H9 (cell line): ENCODE measurements around the gene PRPF40B. TPM values are rescaled to one million over a fixed set of nuclear protein-coding genes. Genes with fewer than 3 reads are reported as not detected.
A peak's percentile ranks its signal among the peaks of the same experiment; 100 is the strongest.

Source experiments
- DNase-seq: peaks from one replicate; pipeline ENCODE4 v3.0.0-alpha.2; 2017
- H2AFZ ChIP-seq: one replicate; pipeline ENCODE4 v1.6.1; 2013; ENCODE audit warnings: mild to moderate bottlenecking, low read length, control low read depth, moderate library complexity
- H2AK5ac ChIP-seq: 2 replicates; pipeline ENCODE4 v1.6.1; 2013; ENCODE audit warnings: low read length, control low read depth, mixed read lengths; ENCODE audit not compliant: insufficient read length
- H2BK120ac ChIP-seq: one replicate; pipeline ENCODE4 v1.6.1; 2013; ENCODE audit warnings: low read depth, mild to moderate bottlenecking, low read length, control low read depth, inconsistent platforms; ENCODE audit not compliant: poor library complexity, severe bottlenecking
- H2BK12ac ChIP-seq: 2 replicates; pipeline ENCODE4 v1.6.1; 2013; ENCODE audit warnings: low read length, control low read depth, mixed read lengths, low read depth; ENCODE audit not compliant: insufficient read length
- H2BK15ac ChIP-seq: 2 replicates; pipeline ENCODE4 v1.6.1; 2013; ENCODE audit warnings: low read depth, low read length, control low read depth
- H2BK20ac ChIP-seq: one replicate; pipeline ENCODE4 v1.6.1; 2013; ENCODE audit warnings: low read depth, mild to moderate bottlenecking, low read length, control low read depth, inconsistent platforms; ENCODE audit not compliant: poor library complexity, severe bottlenecking
- H2BK5ac ChIP-seq: 2 replicates; pipeline ENCODE4 v1.6.1; 2013; ENCODE audit warnings: low read length, control low read depth, mixed read lengths; ENCODE audit not compliant: insufficient read length
- H3K14ac ChIP-seq: 2 replicates; pipeline ENCODE4 v1.6.1; 2013; ENCODE audit warnings: low read length, control low read depth; ENCODE audit not compliant: insufficient read depth
- H3K18ac ChIP-seq: 2 replicates; pipeline ENCODE4 v1.6.1; 2013; ENCODE audit warnings: low read depth, mild to moderate bottlenecking, mixed read lengths, low read length, control low read depth; ENCODE audit not compliant: insufficient read length
- H3K23ac ChIP-seq: 2 replicates; pipeline ENCODE4 v1.6.1; 2013; ENCODE audit warnings: low read length, control low read depth, mixed read lengths, low read depth; ENCODE audit not compliant: insufficient read length
- H3K23me2 ChIP-seq: 2 replicates; pipeline ENCODE4 v1.6.1; 2013; ENCODE audit warnings: low read depth, mild to moderate bottlenecking, mixed read lengths, low read length, control low read depth; ENCODE audit not compliant: insufficient read length, poor library complexity, severe bottlenecking
- H3K27ac ChIP-seq: 2 replicates; pipeline ENCODE4 v1.5.1; 2013; ENCODE audit warnings: low read length, control low read depth, mixed read lengths, low read depth; ENCODE audit not compliant: insufficient read length
- H3K27me3 ChIP-seq: 2 replicates; pipeline ENCODE4 v1.6.1; 2013; ENCODE audit warnings: low read length, control low read depth, inconsistent platforms; ENCODE audit not compliant: insufficient read depth
- H3K4ac ChIP-seq: 2 replicates; pipeline ENCODE4 v1.6.1; 2013; ENCODE audit warnings: low read depth, mild to moderate bottlenecking, control low read depth, inconsistent platforms, low read length, moderate library complexity
- H3K4me1 ChIP-seq: 2 replicates; pipeline ENCODE4 v1.6.1; 2013; ENCODE audit warnings: low read length, control low read depth, inconsistent platforms; ENCODE audit not compliant: insufficient read depth
- H3K4me2 ChIP-seq: 2 replicates; pipeline ENCODE4 v1.6.1; 2013; ENCODE audit warnings: low read length, control low read depth, mixed read lengths; ENCODE audit not compliant: insufficient read length, insufficient read depth
- H3K56ac ChIP-seq: 2 replicates; pipeline ENCODE4 v1.6.1; 2013; ENCODE audit warnings: low read depth, mild to moderate bottlenecking, mixed read lengths, low read length, control low read depth; ENCODE audit not compliant: insufficient read length
- H3K79me1 ChIP-seq: 2 replicates; pipeline ENCODE4 v1.6.1; 2013; ENCODE audit warnings: low read depth, mild to moderate bottlenecking, moderate library complexity, low read length, control low read depth, inconsistent platforms; ENCODE audit not compliant: insufficient read depth, poor library complexity, severe bottlenecking
- H3K79me2 ChIP-seq: 2 replicates; pipeline ENCODE4 v1.6.1; 2013; ENCODE audit warnings: low read length, control low read depth, inconsistent platforms; ENCODE audit not compliant: insufficient read depth
- H3K9ac ChIP-seq: 2 replicates; pipeline ENCODE4 v1.6.1; 2013; ENCODE audit warnings: low read length, control low read depth, mixed read lengths; ENCODE audit not compliant: insufficient read length; ENCODE audit errors: extremely low read depth
- H3K9me3 ChIP-seq: one replicate; pipeline ENCODE4 v1.6.1; 2013; ENCODE audit warnings: low read depth, low read length, inconsistent platforms; ENCODE audit not compliant: control insufficient read depth
- H3T11ph ChIP-seq: one replicate; pipeline ENCODE4 v1.6.1; 2013; ENCODE audit warnings: mild to moderate bottlenecking, low read length, control low read depth, inconsistent platforms
- H4K20me1 ChIP-seq: one replicate; pipeline ENCODE4 v1.6.1; 2013; ENCODE audit not compliant: control insufficient read depth, insufficient read length, insufficient read depth
- H4K5ac ChIP-seq: 2 replicates; pipeline ENCODE4 v1.6.1; 2013; ENCODE audit warnings: low read depth, mild to moderate bottlenecking, mixed read lengths, low read length, control low read depth; ENCODE audit not compliant: insufficient read length
- H4K8ac ChIP-seq: replicated peaks from 2 replicates; pipeline ENCODE4 v1.6.1; 2013; ENCODE audit warnings: low read length, control low read depth, mixed read lengths, low read depth; ENCODE audit not compliant: insufficient read length
- H4K91ac ChIP-seq: 2 replicates; pipeline ENCODE4 v1.6.1; 2013; ENCODE audit warnings: low read depth, mild to moderate bottlenecking, moderate library complexity, mixed read lengths, low read length, control low read depth; ENCODE audit not compliant: insufficient read length
- H3K27ac Mint-ChIP-seq, 3 experiments: 2 replicates in 2 of 3; 3 replicates in 1 of 3; pipeline ENCODE4 v1.8.0; 2020 to 2021; ENCODE audit warnings: mixed read lengths in 3 of 3, mild to moderate bottlenecking in 1 of 3, moderate library complexity in 1 of 3
- H3K27me3 Mint-ChIP-seq: 2 replicates; pipeline ENCODE4 v1.8.0; 2021; ENCODE audit warnings: low read depth, mild to moderate bottlenecking, moderate library complexity, mixed read lengths
- H3K36me3 Mint-ChIP-seq, 3 experiments: 2 replicates in 2 of 3; 3 replicates in 1 of 3; pipeline ENCODE4 v1.8.0; 2020 to 2021; ENCODE audit warnings: low read depth in 3 of 3, mixed read lengths in 3 of 3; ENCODE audit not compliant: insufficient read depth in 1 of 3
- H3K4me1 Mint-ChIP-seq, 2 experiments: 2 replicates each; pipeline ENCODE4 v1.8.0; 2020; ENCODE audit warnings: mixed read lengths in 2 of 2
- H3K4me3 Mint-ChIP-seq, 2 experiments: 2 replicates in 1 of 2; 3 replicates in 1 of 2; pipeline ENCODE4 v1.8.0; 2020 to 2021; ENCODE audit warnings: mild to moderate bottlenecking in 2 of 2, mixed read lengths in 2 of 2, moderate library complexity in 1 of 2
- H3K9me3 Mint-ChIP-seq, 2 experiments: 2 replicates in 1 of 2; 3 replicates in 1 of 2; pipeline ENCODE4 v1.8.0; 2020; ENCODE audit warnings: mild to moderate bottlenecking in 2 of 2, mixed read lengths in 2 of 2, moderate library complexity in 1 of 2
- WGBS: extraction: QIAGEN DNeasy Blood & Tissue Kit; methylation state at CpG from one replicate; pipeline ENCODE4 v1.1.7; 2013; ENCODE audit warnings: missing lambda C conversion rate, low lambda C conversion rate, mixed read lengths; ENCODE audit not compliant: insufficient read length; ENCODE audit errors: extremely low coverage; 5-methylcytosine and 5-hydroxymethylcytosine counted together
- total RNA-seq: library from RNA; stranded (reverse); gene quantifications from 2 replicates; pipeline ENCODE4 v1.2.1, GENCODE V29; 2021
- TF ChIP-seq, protein P1 (sequence below): fragments of 200-600 bp; sonication (generic); conservative IDR thresholded peaks from 3 replicates; pipeline ENCODE4 v1.8.0; 2021; ENCODE audit warnings: antibody characterized with exemption, mild to moderate bottlenecking

The PRPF40B gene
- total RNA-seq, 1 experiment from 2014 or later: 19.0 TPM

- Histone ChIP-seq H3K14ac (no peak overlapping the region), H3K23ac (no peak overlapping the region), H3K79me2 (no peaks in the 10 kb centered on the region; the same call in 1 of the 2 replicates), H2AFZ (no peak overlapping the region), H3K27me3 (no peaks in the 10 kb centered on the region), H3K9me3 (no peaks in the 10 kb centered on the region), H2BK20ac (no peak overlapping the region), H4K8ac (no peak overlapping the region), H3K4ac (no peak overlapping the region), H2AK5ac (no peak overlapping the region), H4K20me1 (no peaks in the 10 kb centered on the region), H3K23me2 (peaks cover 6% of the 10 kb centered on the region), H3K4me1 (peaks cover 2% of the 10 kb centered on the region; the same call in 1 of the 2 replicates), H2BK12ac (no peak overlapping the region), H3K56ac (no peak overlapping the region), H4K91ac (no peak overlapping the region), H3K9ac (no peak overlapping the region), H4K5ac (no peak overlapping the region), H3K4me2 (no peak overlapping the region), H3T11ph (no peak overlapping the region), H3K79me1 (no peaks in the 10 kb centered on the region), H3K27ac (no peak overlapping the region), H2BK15ac (no peak overlapping the region), H3K18ac (no peak overlapping the region), H2BK5ac (no peak overlapping the region), H2BK120ac (no peak overlapping the region)
- no peak for DNase-seq
- TF ChIP-seq, protein P1, sequence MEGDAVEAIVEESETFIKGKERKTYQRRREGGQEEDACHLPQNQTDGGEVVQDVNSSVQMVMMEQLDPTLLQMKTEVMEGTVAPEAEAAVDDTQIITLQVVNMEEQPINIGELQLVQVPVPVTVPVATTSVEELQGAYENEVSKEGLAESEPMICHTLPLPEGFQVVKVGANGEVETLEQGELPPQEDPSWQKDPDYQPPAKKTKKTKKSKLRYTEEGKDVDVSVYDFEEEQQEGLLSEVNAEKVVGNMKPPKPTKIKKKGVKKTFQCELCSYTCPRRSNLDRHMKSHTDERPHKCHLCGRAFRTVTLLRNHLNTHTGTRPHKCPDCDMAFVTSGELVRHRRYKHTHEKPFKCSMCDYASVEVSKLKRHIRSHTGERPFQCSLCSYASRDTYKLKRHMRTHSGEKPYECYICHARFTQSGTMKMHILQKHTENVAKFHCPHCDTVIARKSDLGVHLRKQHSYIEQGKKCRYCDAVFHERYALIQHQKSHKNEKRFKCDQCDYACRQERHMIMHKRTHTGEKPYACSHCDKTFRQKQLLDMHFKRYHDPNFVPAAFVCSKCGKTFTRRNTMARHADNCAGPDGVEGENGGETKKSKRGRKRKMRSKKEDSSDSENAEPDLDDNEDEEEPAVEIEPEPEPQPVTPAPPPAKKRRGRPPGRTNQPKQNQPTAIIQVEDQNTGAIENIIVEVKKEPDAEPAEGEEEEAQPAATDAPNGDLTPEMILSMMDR: no peak
- Mint-ChIP-seq H3K9me3 (no peaks in the 10 kb centered on the region; a peak in 1 of 5 replicates), H3K4me1 (peaks cover 29 to 38% of the 10 kb centered on the region in 2 experiments), H3K4me3 (no peak overlapping the region), H3K27me3 (peaks cover 13% of the 10 kb centered on the region), H3K36me3 (no peaks in the 10 kb centered on the region), H3K27ac (peak overlapping the region in 1 of 3 experiments; percentile 31; a peak in 1 of 7 replicates)
- WGBS: no CpG with 5 or more reads among the region's 3 CpGs
Measured at GRCh38 chr12:49619286-49619685, 4.1 kb upstream of the PRPF40B start.
